Measurements from ENCODE around the gene ABCC2.

The ABCC2 gene

DNA sequence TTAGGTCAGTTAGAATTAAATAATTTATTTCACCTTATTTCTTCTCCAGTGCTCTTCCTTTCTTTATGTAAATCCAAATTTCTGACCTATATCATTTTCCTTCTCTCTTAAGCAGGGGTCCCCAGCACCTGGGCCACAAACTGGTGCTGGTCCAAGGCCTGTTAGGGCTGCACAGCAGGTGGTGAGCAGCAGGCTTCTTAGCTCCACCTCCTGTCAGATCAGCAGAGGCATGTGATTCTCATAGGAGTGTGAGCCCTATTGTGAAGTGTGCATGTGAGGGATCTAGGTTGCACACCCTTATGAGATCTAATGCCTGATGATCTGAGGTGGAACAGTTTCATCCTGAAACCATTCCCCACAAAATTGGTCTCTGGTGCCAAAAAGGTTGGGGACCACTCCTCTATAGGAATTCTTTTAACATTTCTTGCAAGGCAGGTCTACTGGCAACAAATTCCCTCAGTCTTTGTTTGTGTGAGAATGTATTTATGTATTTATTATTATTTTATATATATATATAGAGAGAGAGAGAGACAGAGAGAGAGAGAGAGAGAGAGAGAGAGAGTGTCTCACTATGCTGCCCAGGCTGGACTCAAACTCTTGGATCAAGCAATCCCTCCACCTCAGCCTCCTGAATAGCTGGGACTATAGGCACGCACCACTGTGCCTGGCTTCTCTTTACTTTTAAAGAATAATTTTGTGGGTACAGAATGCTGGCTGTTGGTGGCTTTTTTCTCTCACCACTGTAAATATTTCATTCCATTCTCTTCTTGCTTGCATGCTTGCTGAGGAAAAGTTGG, 4.3 kb upstream of the ABCC2 start:
- DNase-seq, result no peak

DNA sequence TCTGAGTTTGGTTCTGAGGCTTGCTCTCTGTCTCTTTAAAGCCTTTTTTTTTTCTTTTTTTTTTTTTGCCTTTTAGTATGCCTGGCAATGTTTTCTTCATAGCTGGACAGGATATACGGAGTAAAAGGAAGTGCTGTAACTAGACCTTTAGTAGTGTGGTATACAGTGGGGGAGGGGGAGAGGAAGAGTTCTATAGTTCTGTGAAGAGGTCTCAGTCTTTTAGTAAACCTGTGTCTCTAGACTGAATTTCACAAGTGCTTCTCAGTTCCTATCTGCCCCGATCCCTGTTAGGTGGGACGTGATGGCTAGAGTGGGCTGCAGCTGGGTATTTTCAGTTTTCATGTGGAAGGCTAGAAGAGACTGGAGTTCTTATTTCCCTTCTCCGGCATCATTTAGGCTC, 3.1 kb upstream of the ABCC2 start:
- no peak for DNase-seq

DNA sequence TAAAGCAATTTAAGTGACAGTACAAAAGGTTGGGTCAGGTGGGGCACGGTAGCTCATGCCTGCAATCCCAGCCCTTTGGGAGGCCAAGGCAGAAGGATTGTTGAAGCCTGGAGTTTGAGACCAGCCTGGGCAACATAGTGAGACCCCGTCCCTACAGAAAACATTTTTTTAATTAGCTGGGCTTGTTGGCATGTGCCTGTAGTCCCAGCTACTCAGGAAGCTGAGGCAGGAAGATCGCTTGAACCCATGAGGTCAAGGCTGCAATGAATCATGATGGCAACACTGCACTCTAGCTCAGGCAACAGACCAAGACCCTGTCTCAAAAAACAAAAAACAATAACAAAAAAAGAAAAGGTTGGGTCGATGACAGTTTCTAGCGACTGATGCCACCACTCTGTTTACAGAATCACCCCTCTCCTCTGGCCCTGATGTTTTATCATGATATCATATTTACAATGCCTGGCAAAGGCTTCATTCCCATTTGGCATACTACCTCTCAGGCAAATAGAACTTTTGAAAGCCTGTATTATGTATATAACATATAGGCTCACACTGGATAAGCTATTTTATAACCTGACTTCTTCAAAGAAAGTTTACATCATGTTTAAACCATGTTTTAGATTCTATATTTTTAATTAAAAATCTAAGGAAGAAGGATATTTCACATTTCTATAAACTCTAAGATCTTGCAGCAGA, 558 bp upstream of the ABCC2 start:
- no peak for DNase-seq

- no peak for DNase-seq
Observed at GRCh38 chr10:99784016-99784726, 1.7 kb downstream of the ABCC2 start.

- no peak for DNase-seq
Observed at GRCh38 chr10:99784727-99785441, 2.4 kb downstream of the ABCC2 start.

DNA sequence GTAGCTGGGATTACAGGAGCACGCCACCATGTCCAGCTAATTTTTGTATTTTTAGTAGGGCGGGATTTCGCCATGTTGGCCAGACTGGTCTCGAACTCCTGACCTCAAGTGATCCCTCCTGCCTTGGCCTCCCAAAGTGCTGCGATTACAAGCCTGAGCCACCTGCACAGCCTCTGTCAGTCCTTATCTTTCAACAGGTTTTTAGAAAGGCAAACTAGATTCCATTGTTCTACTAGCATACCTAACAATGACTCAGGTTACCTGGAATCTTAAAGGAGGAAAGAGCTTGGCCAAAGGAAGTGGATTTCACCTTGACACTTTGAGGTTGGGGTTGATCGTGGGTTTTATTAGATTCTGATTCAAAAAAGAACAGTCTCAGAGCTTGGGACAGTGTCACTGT, 3.2 kb downstream of the ABCC2 start:
- DNase-seq, result no peak

- DNase-seq, result no peak
Observed at GRCh38 chr10:99787311-99787710, 4.9 kb downstream of the ABCC2 start.

DNA sequence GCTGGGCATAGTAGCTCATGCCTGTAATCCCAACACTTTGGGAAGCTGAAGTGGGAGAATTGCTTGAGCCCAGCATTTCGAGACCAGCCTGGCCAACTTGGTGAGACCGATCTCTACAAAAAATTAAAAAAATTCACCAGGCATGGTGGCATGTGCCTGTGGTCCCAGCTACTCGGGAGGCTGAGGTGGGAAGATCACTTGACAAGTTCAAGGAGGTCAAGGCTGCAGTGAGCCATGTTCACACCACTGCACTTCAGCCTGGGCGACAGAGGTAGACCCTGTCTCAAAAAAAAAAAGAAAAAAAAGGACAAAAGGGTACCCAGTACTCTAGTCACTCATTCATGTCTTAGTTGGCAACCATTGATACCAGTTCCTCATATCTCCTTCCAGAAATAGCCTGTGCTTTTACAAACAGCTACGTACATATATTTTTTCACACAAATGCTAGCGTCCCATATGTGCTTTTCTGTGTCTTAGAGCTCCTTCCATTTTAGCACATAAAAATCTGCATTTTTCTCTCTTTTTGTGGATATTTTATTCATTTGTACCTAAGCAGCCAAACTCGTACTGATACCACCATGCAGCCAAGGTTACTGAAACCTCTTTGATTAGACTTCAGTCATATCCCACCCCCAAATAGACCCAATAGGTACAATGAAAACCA, 5.5 kb downstream of the ABCC2 start:
- no peak for DNase-seq

GRCh38 chr10:99788598-99789256, 6.3 kb downstream of the ABCC2 start:
- no peak for DNase-seq

DNA sequence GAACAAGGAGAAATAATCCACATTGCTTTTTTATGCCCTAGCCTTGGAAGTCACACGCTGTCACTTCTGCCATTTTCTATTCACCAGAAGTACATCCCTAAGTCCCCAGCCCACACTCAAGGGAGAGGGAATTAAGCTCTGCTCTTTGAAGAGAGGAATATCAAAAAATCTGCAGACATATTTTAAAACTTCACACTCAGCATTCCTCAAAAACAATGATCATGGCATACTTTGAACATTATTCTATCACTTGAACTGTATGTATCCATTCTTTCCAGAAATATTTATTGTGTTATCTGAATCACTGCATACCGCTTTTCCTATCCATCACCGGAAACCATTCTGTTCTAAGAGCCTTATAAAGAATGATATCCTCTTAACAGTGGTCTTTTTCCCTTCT, 9.4 kb downstream of the ABCC2 start:
- DNase-seq, result no peak

DNA sequence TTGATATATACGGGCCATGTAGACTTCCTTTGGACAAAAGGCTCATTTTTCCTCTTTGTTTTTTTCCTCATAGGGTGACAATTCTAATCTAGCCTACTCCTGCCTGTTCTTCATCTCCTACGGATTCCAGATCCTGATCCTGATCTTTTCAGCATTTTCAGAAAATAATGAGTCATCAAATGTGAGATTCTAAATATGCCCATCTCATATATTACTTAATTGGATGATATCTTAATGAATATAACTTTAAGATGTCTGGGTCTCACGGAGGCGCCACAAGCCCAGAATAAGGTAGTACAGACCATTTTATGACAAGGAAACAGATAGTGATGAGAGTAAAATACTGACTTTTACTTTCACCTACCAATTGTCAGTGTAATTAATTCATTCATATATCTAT, 11.4 kb downstream of the ABCC2 start:
- no peak for DNase-seq

- DNase-seq, result no peak
Observed at GRCh38 chr10:99796928-99797327, 14.5 kb downstream of the ABCC2 start.

- DNase-seq, result no peak
Observed at GRCh38 chr10:99798031-99798430, 15.6 kb downstream of the ABCC2 start.

DNA sequence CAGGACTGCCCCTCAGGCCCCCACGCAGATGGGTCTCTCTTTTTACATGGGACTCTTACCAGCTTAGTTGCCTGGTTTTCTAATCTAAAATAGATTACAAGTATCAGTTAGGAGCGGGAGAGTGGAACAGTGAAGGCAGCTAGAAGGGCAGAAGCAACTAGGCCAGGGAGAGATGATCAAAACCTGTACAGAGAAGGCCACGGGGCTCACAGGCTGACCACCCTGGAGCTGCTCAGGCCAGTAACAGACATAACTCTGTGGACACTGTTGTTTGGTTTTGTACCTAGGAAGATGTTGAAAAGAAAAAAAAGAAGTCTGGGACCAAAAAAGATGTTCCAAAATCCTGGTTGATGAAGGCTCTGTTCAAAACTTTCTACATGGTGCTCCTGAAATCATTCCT, 16.5 kb downstream of the ABCC2 start:
- DNase-seq, result no peak

GRCh38 chr10:99799613-99800012, 17.2 kb downstream of the ABCC2 start:
- DNase-seq, result no peak

- no peak for DNase-seq
Observed at GRCh38 chr10:99804471-99804870, 22.0 kb downstream of the ABCC2 start.

GRCh38 chr10:99805190-99805589, 22.8 kb downstream of the ABCC2 start:
- DNase-seq, result no peak

- no peak for DNase-seq
Observed at GRCh38 chr10:99806091-99806490, 23.7 kb downstream of the ABCC2 start.

- DNase-seq, result no peak
Observed at GRCh38 chr10:99807786-99808185, 25.3 kb downstream of the ABCC2 start.

- no peak for DNase-seq
Observed at GRCh38 chr10:99808270-99808669, 25.8 kb downstream of the ABCC2 start.

DNA sequence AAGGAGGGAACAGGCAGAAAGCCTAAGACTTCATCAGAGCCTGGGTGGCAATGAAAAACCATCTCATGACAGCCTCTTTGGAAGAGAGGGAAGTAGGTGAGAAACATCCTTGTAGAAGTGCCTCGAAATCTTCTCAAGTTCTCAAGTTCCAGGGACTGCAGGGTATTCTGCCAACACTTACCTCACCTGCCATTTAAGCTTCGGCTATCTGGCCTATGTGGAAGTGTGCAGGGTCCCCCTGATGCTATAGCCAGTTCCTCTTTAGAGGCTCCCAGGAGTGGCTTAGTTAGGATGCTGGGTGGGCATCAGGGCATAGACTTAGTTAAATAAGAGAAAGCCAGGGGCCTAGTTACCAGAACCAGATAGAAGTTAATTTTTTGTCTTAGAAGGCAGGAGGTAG, 27.0 kb downstream of the ABCC2 start:
- DNase-seq, result no peak

- DNase-seq, result no peak
Observed at GRCh38 chr10:99809931-99810615, 27.6 kb downstream of the ABCC2 start.

All from NCI-H2171 (cell line).